Stimulated activated CD8-positive, alpha-beta memory T cell treated with anti-CD3 and anti-CD28 coated beads, Interleukin-12 subunit alpha, Interleukin-12 subunit beta, amount 100 ng/mL, for 1 hour (primary cell): ENCODE data around the gene CRACDL.
A peak's percentile ranks its signal among the peaks of the same experiment; 100 is the strongest.
"Not testable (repeated sequence)": the region's sequence is repeated elsewhere in the genome, so short reads cannot be mapped to it uniquely, and the experiment has no call there.

Source experiments
- DNase-seq: peaks from one replicate; pipeline ENCODE4 v3.0.0-alpha.2; 2020; ENCODE audit warnings: low read depth

Gene CRACDL

GRCh38 chr2:98776136-98776535 lies 159.9 kb downstream of the CRACDL start:
- DNase-seq = no peak

- no peak for DNase-seq
Observed at GRCh38 chr2:98775146-98775986, 160.7 kb downstream of the CRACDL start.

- no peak for DNase-seq
Observed at GRCh38 chr2:98773907-98774306, 162.1 kb downstream of the CRACDL start.

- DNase-seq = no peak
Observed at GRCh38 chr2:98773169-98773568, 162.9 kb downstream of the CRACDL start.

- no peak for DNase-seq
Observed at GRCh38 chr2:98772536-98772935, 163.5 kb downstream of the CRACDL start.

- peak; percentile 39 for DNase-seq
Observed at GRCh38 chr2:98771721-98772524, 164.1 kb downstream of the CRACDL start.

GRCh38 chr2:98771264-98771663 lies 164.8 kb downstream of the CRACDL start:
- no peak for DNase-seq

GRCh38 chr2:98769784-98770183 lies 166.2 kb downstream of the CRACDL start:
- DNase-seq = no peak

- no peak for DNase-seq
Observed at GRCh38 chr2:98769114-98769476, 166.9 kb downstream of the CRACDL start.

- DNase-seq = no peak
Observed at GRCh38 chr2:98768384-98769113, 167.5 kb downstream of the CRACDL start.

- DNase-seq = no peak
Observed at GRCh38 chr2:98764499-98764898, 171.5 kb downstream of the CRACDL start.

GRCh38 chr2:98763209-98763951 lies 172.6 kb downstream of the CRACDL start:
- DNase-seq = no peak

- DNase-seq = no peak
Observed at GRCh38 chr2:98761909-98762308, 174.1 kb downstream of the CRACDL start.

GRCh38 chr2:98761267-98761781 lies 174.7 kb downstream of the CRACDL start:
- DNase-seq = peak; percentile 20

GRCh38 chr2:98759827-98760625 lies 176.0 kb downstream of the CRACDL start:
- DNase-seq = no peak

GRCh38 chr2:98759338-98759737 lies 176.7 kb downstream of the CRACDL start:
- DNase-seq = no peak

GRCh38 chr2:98757904-98758421 lies 178.1 kb downstream of the CRACDL start:
- DNase-seq = peak; percentile 40

- no peak for DNase-seq
Observed at GRCh38 chr2:98753801-98754200, 182.2 kb downstream of the CRACDL start.

GRCh38 chr2:98752711-98753110 lies 183.3 kb downstream of the CRACDL start:
- not testable (repeated sequence) for DNase-seq

- DNase-seq = no peak
Observed at GRCh38 chr2:98751748-98752147, 184.3 kb downstream of the CRACDL start.
